OCI-LY3 (cell line): ENCODE measurements around the gene DIP2C.

Experiments
- H2AFZ ChIP-seq: fragments of 200-600, 300-600 bp; shearing (Covaris generic); 2 replicates; pipeline ENCODE4 v1.6.0; 2014; ENCODE audit warnings: antibody characterized with exemption, low read depth, low read length
- H3K27ac ChIP-seq: fragments of 200-600, 300-600 bp; sonication (generic); 2 replicates; pipeline ENCODE4 v1.5.1; 2014; ENCODE audit warnings: mild to moderate bottlenecking, low read length, moderate library complexity, mixed read lengths
- H3K27me3 ChIP-seq: fragments of 200-600, 300-600 bp; sonication (generic); 2 replicates; pipeline ENCODE4 v1.6.1; 2014; ENCODE audit warnings: low read depth, low read length, mixed read lengths
- H3K36me3 ChIP-seq: fragments of 200-600, 300-600 bp; sonication (generic); replicated peaks from 2 replicates; pipeline ENCODE3; 2014; ENCODE audit warnings: low read depth, low read length, mixed read lengths
- H3K4me1 ChIP-seq: fragments of 300-600, 200-600 bp; sonication (generic); 2 replicates; pipeline ENCODE4 v1.6.1; 2014; ENCODE audit warnings: low read length, mixed read lengths
- H3K4me2 ChIP-seq: fragments of 200-600, 300-600 bp; sonication (generic); 2 replicates; pipeline ENCODE4 v1.6.1; 2014; ENCODE audit warnings: low read length, mixed read lengths
- H3K4me3 ChIP-seq: fragments of 300-600, 200-600 bp; sonication (generic); 2 replicates; pipeline ENCODE4 v1.5.1; 2014; ENCODE audit warnings: antibody characterized with exemption, mild to moderate bottlenecking, low read length, moderate library complexity
- H3K79me2 ChIP-seq: fragments of 300-600, 200-600 bp; shearing (Covaris generic); 2 replicates; pipeline ENCODE4 v1.6.1; 2014; ENCODE audit warnings: mild to moderate bottlenecking, low read length, mixed read lengths
- H3K9ac ChIP-seq: fragments of 300-600, 200-600 bp; shearing (Covaris generic); 2 replicates; pipeline ENCODE4 v1.6.0; 2014; ENCODE audit warnings: mild to moderate bottlenecking, low read length, moderate library complexity
- H3K9me3 ChIP-seq: fragments of 200-600, 300-600 bp; shearing (Covaris generic); 2 replicates; pipeline ENCODE4 v1.6.1; 2014; ENCODE audit warnings: low read length, mixed read lengths; ENCODE audit not compliant: insufficient read depth
- H4K20me1 ChIP-seq: fragments of 200-600, 300-600 bp; sonication (generic); 2 replicates; pipeline ENCODE4 v1.6.1; 2016; ENCODE audit warnings: low read length, mixed read lengths; ENCODE audit not compliant: insufficient read depth
- CTCF ChIP-seq: fragments of 200-600, 300-600 bp; sonication (generic); IDR thresholded peaks from 2 replicates; pipeline ENCODE4 v1.5.1; 2014; ENCODE audit warnings: antibody characterized with exemption, low read length, low read depth
- EZH2phosphoT487 ChIP-seq: fragments of 200-600 bp; shearing (Covaris generic); IDR thresholded peaks from 2 replicates; pipeline ENCODE4 v1.6.1; 2018; ENCODE audit warnings: antibody characterized with exemption, mixed run types, low read depth

Gene DIP2C

GRCh38 chr10:572696-573095 is 116.8 kb downstream of the DIP2C start:
- H3K79me2 ChIP-seq = no peaks in the 10 kb centered on the region
- no peak overlapping the region for H3K27ac ChIP-seq

GRCh38 chr10:571688-572451 is 117.6 kb downstream of the DIP2C start:
- Histone ChIP-seq H3K4me3 (no peak overlapping the region), H3K27me3 (no peaks in the 10 kb centered on the region), H3K9me3 (no peaks in the 10 kb centered on the region), H3K4me1 (no peaks in the 10 kb centered on the region), H3K79me2 (no peaks in the 10 kb centered on the region), H3K9ac (no peak overlapping the region), H3K4me2 (no peak overlapping the region), H3K36me3 (no peaks in the 10 kb centered on the region), H4K20me1 (no peaks in the 10 kb centered on the region), H3K27ac (no peak overlapping the region), H2AFZ (no peak overlapping the region)
- no peak for TF ChIP-seq CTCF
- TF ChIP-seq EZH2phosphoT487 = no peak

More at GRCh38 chr10:572696-573095, 116.8 kb downstream of the DIP2C start:
- no peaks in the 10 kb centered on the region for H3K9me3 ChIP-seq
- TF ChIP-seq CTCF (no peak), EZH2phosphoT487 (no peak)
- H3K27me3 ChIP-seq = no peaks in the 10 kb centered on the region; the same call in 1 of the 2 replicates
- H3K9ac ChIP-seq = no peak overlapping the region
- H3K4me1 ChIP-seq = no peaks in the 10 kb centered on the region
- no peaks in the 10 kb centered on the region for H4K20me1 ChIP-seq
- H3K4me3 ChIP-seq = no peak overlapping the region
- H2AFZ ChIP-seq = no peak overlapping the region
- H3K4me2 ChIP-seq = no peak overlapping the region
- no peaks in the 10 kb centered on the region for H3K36me3 ChIP-seq

- H3K4me2 ChIP-seq = no peak overlapping the region
- no peaks in the 10 kb centered on the region for H3K9me3 ChIP-seq
- H2AFZ ChIP-seq = no peak overlapping the region
- no peak overlapping the region for H3K9ac ChIP-seq
- H3K36me3 ChIP-seq = no peaks in the 10 kb centered on the region
- no peak overlapping the region for H3K4me3 ChIP-seq
- H3K4me1 ChIP-seq = no peaks in the 10 kb centered on the region
- H3K79me2 ChIP-seq = no peaks in the 10 kb centered on the region
- TF ChIP-seq EZH2phosphoT487 = no peak
- TF ChIP-seq CTCF = no peak
- no peak overlapping the region for H3K27ac ChIP-seq
- no peaks in the 10 kb centered on the region for H3K27me3 ChIP-seq
- H4K20me1 ChIP-seq = no peaks in the 10 kb centered on the region
These were observed 118.3 kb downstream of the DIP2C start for GRCh38 chr10:571166-571565.

- no peak overlapping the region for H3K4me3 ChIP-seq
These were observed 118.8 kb downstream of the DIP2C start for GRCh38 chr10:570628-571163.

More at GRCh38 chr10:570628-571163, 118.8 kb downstream of the DIP2C start:
- Histone ChIP-seq H4K20me1 (no peaks in the 10 kb centered on the region), H3K27ac (no peak overlapping the region), H2AFZ (no peak overlapping the region), H3K4me1 (no peaks in the 10 kb centered on the region), H3K36me3 (no peaks in the 10 kb centered on the region), H3K9me3 (no peaks in the 10 kb centered on the region), H3K79me2 (no peaks in the 10 kb centered on the region), H3K4me2 (no peak overlapping the region), H3K27me3 (no peaks in the 10 kb centered on the region), H3K9ac (no peak overlapping the region)
- no peak for TF ChIP-seq CTCF
- no peak for TF ChIP-seq EZH2phosphoT487
